ENCODE measurements around the gene TMEM184B. TPM values are rescaled to one million over a fixed set of nuclear protein-coding genes. Genes with fewer than 3 reads are reported as not detected.
"Not testable (repeated sequence)": the region's sequence is repeated elsewhere in the genome, so short reads cannot be mapped to it uniquely, and the experiment has no call there.

Gene TMEM184B
- total RNA-seq, 1 donor from 2014 or later = 13.3 TPM

DNA sequence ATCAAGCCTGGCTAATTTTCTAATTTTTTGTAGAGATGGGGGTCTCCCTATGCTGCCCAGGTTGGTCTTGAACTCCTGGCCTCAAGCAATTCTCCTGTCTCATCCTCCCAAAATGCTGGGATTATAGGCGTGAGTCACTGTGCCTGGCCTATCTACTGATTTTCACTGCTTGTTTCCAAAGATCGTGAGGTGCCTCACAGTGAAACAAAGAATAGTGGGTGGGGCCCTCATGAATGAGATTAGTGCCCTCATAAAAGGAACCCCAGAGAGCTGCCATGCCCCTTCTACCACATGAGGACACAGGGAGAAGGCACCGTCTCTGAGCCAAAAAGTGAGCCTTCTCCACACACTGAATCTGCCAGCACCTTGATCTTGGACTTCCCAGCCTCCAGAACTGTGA, 23.5 kb downstream of the TMEM184B start:
- no peak for DNase-seq

DNA sequence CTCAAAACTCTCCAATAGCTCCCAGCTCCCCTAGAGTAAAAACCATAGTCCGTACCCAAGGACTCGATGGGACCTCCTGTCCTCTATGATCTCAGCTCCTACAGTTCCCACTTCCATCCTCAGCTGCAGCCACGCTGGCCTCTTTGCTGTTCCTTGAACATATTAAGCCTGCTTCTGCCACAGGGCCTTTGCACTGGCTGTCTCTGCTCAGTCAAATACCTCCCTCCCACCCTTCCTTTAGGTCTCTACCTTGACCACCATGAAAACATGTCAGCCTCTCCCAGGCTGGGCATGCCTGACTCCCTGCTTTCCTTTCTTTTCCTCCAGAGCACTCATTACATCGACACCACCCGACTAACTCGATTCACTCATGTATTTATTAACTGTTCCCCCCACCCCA, 24.5 kb downstream of the TMEM184B start:
- DNase-seq = no peak

DNA sequence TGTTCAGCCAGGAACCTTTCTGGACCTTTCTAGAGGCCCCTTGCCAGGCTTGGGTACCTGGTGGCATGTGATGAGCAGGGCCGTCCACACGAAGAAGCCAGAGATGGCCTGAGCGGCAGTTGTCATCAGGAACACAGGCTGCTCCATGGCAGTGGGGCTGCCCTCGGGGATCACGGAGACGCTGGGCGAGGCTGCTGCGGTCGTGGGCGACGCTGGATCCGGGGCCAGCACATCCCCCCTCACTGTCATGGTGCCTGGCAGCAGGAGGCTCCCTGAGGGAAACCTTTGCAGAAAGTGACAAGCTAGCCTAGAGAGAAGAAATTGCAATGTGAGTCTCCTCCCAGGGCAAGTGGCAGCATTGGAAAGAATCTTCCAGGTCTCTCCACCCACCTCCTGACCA, 25.1 kb downstream of the TMEM184B start:
- DNase-seq = no peak

DNA sequence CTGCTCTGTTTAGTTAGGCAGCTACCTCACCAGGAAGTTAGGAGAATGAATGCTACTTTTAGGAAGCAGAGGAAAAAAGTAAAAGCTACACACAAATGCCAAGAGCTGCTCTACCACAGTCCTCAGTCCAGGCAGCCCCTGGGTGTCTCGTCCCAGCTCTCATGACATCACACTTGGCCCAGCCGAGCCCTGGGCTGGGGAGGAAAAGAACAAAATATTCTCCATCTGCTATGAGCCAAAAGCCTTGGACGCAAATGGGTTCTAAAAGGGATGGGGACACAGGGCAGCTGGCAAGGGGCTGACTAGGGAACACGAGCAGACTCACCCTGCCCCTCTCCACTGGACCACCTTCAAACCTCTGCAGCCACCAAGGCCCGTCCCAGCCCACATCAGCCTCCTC, 26.1 kb downstream of the TMEM184B start:
- DNase-seq = peak; percentile 28

DNA sequence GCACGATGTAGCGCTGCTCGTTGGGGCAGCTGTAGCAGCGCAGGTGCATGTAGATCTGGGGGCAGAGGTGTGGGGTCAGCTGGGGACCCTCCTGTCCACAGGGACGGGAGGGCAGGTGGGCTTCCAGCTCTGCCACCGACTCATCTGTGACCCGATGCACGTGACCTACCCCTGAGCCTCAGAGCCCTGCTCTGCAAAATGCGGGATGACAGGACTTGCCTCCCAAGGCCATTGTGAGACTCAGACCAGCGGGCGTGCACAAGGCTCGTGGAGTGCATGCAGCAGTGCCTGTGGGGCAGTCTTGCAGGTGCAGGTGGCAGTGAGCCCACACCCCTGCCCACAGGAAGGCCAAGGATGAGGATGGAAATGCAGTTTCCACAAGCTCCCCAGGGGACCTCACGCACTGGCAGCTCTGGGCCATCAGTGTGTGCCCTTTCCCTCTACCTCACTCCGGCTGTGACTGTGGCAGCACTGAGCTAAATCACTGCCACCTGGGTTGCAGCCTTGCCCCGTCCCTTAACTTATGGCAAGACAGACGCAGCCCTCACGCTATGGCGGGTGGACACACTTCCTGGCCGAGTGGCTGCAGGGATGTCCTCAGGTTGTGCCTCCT, 26.7 kb downstream of the TMEM184B start:
- DNase-seq = no peak

DNA sequence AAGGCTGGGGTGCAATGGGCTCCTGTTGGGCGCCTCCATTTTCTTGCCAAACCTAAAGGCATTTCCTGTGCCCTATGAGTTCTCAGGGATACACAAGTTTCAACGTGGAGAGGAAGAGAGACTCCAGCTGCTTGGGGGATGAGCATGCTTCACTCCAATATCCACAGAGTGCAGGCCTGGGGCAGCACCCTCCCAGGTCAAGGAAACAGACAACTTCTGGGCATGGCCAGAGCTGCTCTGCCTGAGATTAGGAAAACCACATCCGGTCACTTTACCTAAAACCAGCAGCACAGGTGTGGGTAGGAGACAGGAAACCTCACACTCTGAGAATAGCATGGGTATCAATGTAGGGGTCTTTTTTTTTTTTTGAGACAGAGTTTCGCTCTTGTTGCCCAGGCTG, 28.7 kb downstream of the TMEM184B start:
- DNase-seq = no peak

DNA sequence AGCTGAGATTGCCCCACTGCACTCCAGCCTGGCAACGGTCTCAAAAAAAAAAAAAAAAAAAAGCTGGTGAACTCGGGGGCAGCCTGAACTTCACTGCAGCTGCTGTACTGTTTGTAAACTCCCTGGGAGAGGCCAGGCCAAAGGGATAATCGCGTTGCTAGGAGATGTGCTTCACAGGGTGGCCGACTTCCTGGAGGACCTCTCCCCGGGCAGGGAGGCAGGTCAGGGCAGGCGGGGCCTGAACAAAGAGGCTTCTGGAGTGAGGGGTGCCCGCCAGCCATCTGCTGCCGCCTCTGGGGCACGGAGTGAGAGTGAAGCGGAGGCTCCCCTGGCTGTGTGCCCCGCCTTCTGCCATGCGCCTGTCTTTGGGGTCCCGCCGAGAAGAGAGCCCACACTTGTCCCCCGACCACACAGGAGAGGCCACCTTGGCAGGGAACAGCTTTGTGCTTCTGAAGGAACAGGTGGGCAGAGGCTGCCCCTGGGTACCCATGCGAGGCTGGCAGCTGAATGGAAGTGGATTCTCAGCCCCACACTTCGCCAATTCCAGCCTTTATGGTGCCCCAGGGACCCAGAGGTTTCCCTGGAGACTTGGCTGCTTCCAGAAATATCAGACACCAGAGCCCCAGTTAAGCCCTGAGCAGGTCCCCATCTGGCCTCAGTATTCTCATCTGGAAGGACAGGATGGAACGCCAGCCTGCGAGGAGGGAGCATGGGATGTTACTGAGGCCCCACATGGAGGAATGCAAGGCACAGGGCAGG, 29.6 kb downstream of the TMEM184B start:
- peak; percentile 31 for DNase-seq

DNA sequence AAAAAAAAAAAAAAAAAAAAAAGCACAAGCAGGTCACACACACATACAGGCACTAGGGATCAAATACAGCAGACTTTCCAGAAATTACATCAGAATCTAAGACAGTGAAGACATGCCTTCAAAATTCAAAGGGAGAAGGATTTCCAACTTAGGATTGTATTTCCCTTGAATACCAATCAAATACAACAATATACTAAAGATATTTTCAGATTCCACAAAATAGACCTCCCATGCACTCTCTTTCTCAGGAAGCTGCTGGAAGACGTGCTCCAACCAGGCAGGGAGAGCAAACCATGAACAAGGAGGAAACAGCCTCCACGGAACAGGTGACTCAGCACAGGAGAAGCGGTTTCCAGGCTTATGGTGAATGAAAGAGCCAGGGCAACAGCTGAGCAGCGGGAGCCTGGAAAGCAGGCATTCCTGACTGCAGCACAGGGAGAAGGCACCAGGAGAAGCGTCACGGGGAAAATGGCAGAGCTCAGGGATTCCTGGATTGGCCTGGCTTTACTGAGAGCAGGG, 32.0 kb downstream of the TMEM184B start:
- no peak for DNase-seq

DNA sequence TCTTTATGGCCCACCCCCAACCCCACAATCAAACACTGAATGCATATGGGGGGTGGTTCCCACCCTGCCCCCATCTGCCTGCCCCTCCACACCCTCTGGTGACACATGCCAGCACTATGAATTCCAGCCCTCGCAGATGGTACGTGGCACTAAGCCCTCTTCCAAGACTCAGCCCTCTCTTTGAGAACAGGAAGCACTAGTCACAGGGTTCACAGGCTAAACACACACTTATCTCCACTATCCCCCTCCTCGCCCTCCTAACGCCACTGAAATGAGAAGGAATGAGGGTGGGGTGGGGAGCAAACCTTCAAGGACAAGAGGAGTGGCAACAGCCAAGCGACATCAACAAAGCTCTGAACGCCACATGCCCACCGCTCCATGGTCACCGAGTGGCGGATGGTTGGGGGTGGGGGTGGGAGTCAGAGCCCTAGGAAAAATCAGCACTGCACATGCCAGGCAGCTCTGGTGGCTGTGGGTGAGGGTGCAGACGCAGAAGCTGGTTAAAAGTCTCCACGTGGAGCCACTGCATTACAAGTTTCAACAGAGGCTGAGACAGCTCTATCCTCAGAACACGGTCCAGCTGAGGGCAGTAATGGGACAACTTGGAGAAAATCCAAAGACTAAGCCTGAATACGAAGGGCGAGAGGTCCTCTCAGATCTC, 33.6 kb downstream of the TMEM184B start:
- peak; percentile 70 for DNase-seq

DNA sequence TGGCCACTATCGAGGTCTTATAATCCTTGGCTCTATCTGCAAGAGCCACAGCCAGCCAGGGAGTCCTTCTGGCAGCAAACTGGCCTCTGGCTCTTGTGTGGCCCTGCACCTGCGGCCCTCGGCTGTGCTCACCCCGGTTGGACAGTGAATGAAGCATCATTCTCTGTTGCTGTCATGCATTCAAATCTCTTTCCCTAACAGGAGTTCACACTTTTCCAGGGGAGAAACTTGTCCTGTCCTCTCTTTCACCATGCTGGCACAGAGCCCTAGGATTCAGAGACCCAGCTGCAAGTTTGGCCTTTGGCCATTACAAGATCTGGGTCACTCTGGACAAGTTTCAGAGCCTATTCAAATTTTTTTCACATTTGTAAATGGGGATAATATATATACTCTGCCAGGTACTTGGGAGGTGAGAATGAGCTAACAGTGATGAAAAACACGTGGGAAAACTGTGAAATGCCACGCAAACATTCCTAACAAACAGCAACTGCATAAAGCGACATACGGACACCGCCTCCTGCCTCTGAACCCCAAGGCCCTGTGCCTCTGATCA, 34.2 kb downstream of the TMEM184B start:
- peak; percentile 70 for DNase-seq

DNA sequence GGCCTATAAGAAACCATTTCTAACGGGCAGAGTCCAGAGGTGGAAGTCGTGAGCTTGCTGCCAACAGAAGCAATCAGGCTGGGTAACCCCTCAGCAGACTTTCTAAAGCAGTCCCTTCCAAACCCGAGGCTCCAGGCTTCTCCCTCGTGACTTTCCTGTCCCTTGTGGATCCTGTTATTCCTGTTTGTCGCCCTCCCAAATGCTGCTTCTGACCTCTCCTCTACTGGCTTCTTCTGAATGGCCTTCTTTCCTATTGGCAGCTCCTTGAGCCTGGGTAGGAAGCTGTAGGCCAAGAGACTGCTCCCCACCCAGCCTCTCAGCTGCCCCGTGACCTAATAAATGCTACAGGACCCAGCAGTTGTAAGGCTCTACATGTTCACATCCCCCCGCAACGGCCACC, 36.0 kb downstream of the TMEM184B start:
- no peak for DNase-seq

DNA sequence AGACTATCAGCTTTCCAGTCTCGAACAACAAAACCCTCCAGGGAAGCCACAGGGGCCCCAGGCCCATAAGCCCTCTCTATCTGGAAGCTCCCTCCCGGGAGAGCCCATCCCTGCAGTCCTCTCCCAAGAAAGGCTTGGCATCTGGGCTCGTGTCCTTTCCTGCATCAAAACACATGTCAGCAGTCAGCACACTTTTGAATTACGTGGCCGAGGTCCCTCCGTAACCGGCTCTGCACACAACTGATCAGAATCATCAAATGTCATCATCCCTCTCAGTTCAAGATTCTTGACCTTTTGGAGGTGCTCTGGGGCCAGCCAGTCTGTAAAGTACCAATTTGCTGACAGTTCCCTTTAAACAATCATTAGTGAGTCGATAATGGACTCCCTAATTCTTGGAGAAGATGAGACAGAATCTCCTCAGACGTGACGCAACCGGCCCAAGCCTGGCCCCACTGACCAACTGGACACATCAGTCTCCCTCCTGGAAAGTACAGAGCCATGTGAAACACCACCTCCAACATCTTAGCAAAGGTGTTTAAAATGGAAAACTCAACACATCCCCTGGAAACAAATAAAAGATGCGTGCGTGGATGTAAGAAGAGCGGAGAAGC, 37.5 kb downstream of the TMEM184B start:
- DNase-seq = no peak

DNA sequence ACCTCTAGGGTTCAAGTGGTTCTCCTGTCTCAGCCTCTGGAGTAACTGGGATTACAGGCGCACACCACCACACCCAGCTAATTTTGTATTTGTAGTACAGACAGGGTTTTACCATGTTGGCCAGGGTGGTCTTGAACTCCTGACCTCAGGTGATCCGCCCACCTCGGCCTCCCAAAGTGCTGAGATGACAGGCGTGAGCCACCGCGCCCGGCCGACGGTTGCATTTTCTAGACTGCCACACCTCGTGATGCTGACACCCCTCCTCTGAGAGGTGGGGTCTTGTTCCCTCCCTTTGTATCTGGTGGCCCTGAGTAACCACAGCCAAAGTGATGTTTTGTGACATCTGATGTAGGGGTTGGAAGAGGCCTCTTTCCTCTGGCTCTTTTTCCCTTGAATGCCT, 39.0 kb downstream of the TMEM184B start:
- not testable (repeated sequence) for DNase-seq

DNA sequence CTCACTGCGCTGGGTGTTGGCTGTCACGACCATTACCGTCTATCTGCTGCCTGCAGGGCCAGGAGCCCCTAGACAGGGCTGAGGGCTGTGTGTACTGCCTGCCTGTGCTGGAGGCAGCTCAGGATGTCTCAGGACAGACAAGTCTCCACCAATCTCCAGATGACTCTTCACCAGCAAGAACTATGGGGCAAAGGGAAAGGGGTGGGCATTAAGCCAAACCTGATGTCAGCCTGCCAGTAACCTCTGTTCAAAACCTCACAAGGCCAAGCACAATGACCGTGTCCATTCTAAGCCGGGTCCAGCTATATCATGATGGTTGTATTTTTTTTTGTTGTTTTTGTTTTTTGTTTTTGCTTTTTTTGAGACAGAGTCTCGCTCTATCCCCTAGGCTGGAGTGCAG, 39.4 kb downstream of the TMEM184B start:
- DNase-seq = no peak

DNA sequence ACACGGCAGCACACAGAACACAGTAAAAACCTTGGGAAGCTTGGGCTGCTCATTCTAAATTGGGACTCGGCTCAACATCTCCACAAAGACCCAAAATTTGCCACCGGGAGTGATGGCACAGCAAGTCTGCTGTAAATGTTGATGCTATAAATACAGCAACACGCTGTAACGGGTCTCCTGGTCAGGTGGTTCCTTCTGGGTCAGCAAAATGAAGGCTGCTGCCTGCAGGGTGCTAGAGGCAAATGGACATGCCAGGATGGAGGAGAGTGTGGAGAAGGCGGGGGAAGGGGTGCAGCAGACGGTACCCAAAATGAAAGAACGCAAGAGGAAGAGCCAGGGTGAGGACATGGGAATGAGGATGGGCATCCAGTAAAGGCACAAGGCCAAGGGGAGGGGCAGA, 40.6 kb downstream of the TMEM184B start:
- no peak for DNase-seq

DNA sequence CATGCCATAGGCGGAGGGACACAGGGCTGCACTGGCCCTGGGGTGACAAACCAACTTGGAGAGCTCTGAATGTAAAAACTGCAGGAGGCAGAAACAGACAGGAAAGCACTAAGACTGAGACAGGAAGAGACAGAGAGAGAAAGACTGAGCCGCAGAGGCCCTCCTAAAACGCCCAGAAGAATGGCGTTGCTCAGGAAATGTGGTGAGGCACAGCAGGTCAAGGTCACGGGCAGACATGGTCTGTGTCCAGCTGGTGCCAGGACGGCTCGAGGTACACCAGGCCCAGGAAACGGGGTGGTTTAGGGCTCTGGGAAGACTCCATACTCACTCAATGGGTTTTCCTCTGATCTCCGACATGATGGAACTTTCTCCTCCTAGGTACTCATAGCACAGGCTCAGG, 41.9 kb downstream of the TMEM184B start:
- DNase-seq = no peak

DNA sequence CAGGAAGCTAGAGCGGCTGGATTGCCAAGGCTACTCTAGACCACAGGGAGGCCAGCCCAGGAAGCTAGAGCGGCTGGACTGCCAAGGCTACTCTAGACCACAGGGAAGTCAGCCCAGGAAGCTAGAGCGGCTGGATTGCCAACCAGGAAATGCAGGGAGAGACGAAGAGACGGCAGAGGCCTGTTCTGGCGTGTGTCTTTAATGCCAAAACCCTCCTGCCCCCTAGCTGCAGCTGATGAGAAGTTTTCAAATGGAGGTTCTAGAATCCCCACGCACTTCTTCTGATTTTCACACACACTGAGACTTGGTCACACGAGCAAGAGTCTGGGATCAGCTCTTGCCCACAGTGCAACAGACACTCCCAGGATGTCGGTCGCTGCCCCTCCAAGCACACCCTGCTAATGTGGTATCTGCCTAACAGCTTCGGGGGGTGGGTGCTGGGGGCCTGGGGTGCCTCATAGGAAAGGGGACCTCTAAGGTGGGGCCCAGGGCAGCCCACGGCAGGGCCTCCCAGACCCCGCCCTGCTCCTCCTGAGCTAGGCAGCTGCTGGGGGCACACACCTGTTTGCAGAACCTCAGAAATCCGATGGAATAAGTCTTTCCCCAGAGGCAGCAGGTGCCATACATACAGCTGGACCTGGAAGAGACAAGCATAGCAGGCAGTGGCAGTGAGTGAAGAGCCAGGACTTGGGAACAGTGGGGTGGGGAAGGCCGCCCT, 42.5 kb downstream of the TMEM184B start:
- DNase-seq = peak; percentile 25

DNA sequence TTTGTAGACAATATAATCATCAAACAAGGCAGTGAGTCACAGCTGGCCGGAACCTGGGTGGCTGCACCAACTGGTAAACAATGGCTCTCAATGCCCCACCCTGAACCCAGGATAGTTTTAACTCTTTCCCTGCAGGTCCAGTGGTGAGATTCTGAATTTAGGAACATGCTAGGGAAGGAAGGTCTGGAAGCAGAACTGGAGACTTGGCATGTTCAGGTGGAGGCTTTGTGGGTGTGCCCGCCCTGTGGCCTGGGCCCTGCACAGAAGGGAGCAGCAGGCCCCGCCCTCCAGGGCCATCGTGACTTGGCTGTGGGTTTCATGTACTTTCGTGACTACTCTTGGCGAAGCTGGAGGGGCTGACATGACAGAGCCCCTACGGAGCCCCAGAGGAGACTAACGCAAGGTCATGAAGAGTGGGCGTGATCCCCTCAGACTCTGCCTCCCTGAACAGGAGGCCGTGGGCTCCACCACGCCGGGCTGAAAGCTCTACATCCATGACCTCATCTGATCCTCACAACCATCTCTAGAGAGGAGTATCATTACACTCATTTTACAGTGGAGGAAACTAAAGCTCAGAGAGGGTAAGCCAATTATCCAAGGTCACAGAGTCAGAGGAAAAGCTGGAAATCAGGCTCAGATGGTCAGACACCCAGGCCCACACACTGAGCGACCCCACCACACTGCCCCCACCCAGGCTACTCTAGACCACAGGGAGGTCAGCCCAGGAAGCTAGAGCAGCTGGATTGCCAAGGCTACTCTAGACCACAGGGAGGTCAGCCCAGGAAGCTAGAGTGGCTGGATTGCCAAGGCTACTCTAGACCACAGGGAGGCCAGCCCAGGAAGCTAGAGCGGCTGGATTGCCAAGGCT, 43.7 kb downstream of the TMEM184B start:
- no peak for DNase-seq

DNA sequence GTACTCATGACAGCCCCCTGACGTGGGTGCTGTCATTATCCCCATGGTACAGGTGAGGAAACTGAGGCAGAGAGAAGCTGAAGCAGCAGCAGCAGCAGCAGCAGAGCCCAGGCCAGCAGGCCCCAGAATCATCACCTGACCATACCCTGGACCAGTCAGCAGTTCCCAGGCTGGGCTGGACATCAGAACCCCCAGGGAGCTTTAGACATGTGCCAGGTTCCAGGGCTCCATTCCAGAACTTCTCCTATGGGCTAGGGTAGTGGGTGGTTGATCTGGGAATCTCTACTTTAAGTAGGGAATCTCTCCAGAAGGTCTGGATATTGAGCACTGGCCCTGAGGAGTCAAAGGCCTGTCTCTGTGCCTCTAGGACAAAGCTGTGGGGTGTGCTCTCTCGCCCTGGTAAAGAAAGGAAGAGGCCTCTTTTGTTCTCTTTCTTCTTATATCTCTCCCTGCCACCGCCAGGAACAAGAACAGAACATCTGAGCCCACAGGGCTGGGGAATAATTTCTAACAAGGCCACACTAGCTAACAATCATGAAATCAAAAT, 44.4 kb downstream of the TMEM184B start:
- DNase-seq = no peak

DNA sequence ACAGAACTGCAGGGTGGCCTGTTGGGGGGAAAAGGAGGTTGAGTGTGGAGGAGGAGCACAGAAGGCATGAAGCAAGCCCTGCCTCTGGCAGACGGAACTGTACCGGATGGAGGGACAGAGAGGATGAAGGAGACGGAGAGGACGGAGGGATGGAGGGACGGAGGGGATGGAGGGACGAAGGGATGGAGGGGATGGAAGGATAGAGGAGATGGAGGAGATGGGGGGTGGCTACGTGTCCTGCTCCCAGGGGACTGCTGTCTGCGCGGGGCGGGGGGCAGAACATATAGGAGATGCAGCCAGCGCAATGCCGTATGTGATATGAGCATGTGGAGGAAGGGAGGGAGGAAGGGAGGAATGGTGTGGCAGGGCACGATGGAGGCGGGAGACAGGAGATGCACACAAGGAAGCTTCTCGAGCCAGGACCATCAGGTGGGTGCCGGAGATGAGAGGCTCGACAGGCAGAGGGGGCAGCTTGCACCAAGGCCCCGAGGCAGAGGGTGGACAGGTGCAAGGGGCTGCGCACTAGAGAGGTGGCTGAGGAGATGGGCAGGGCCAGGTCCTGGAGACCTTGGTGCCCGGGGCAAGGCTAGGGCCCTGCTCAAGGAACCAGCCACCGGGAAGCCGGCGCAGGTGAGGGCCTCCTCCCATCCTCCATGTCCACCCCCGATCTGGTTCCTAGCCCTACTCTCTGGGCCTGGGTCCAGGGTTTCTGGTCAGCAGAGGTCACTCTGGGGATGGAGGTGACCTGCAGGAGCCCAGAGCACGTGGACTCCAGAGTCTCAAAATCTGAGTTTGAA, 45.8 kb downstream of the TMEM184B start:
- no peak for DNase-seq

Measured in skin of body (tissue), 2 donors.